GM12878 (cell line): Measurements from ENCODE around the gene PGGT1B. TPM values are rescaled to one million over a fixed set of nuclear protein-coding genes. Genes with fewer than 3 reads are reported as not detected.

Experiments used
- polyA plus RNA-seq, 11 experiments: library from polyadenylated mRNA; depleted of rRNA in 4 of 11; unstranded in 6 of 11; stranded (reverse) in 5 of 11; fragments of >200 nt; fragmentation: Nextera tagmentation in 4 of 11; fragmentation: Illumina TruSeq in 1 of 11; extraction: Ambion mirVana in 4 of 11; extraction: Trizol in 1 of 11; gene quantifications; 1 replicate in 1 of 11; 2 replicates in 10 of 11; pipeline versions ENCODE4 v1.2.1 to v1.2.3, GENCODE V29; 2011 to 2016; ENCODE audit warnings: inconsistent platforms in 2 of 11, missing spikeins in 2 of 11, low read depth in 1 of 11
- small RNA-seq: library from RNA; depleted of rRNA; stranded (forward); fragments of <200 nt; gene quantifications from one replicate; pipeline ENCODE3, GENCODE V24; 2014
- total RNA-seq, 4 experiments: library from RNA; depleted of rRNA in 3 of 4; stranded (reverse); fragments of >200 nt in 3 of 4; fragmentation: Illumina TruSeq in 1 of 4; extraction: Trizol in 1 of 4; gene quantifications; 2 replicates each; pipeline versions ENCODE4 v1.2.1 to v1.2.3, GENCODE V29; 2013 to 2021

The PGGT1B gene
- total and polyA plus RNA-seq, 10 of the 15 experiments (the other 5 are each of a cell fraction or from before 2014, with no cell fraction given) = 5.0 to 38.4 (median 13.9) TPM

Small RNA genes within 50 kb of the gene (small RNA-seq; reads per million reads assigned to genes)
- not detected for gene HMGN1P15

Other genes starting within 250 kb of the PGGT1B start
- gene TRIM36, start 93.0 kb downstream of the PGGT1B start, total RNA-seq (2014; rRNA removed) = not detected in 2 replicates
- gene TRIM36, start 93.0 kb downstream of the PGGT1B start, total RNA-seq (2014; rRNA removed; fragmentation: Illumina TruSeq; extraction: Trizol) = 0.09 TPM in 1 of 2 replicates, not detected in the other
- not detected in 2 replicates for gene TRIM36, start 93.0 kb downstream of the PGGT1B start, total RNA-seq (2021)
- gene TRIM36, start 93.0 kb downstream of the PGGT1B start, polyA plus RNA-seq (2011; rRNA removed) = 0.01 and 0.17 TPM in 2 replicates
- gene TRIM36, start 93.0 kb downstream of the PGGT1B start, polyA plus RNA-seq (2014; fragmentation: Illumina TruSeq; extraction: Trizol) = 0.06 TPM in 1 of 2 replicates, not detected in the other
- not detected for gene TRIM36, start 93.0 kb downstream of the PGGT1B start, polyA plus RNA-seq (2014; fragmentation: Nextera tagmentation; extraction: Ambion mirVana)
- gene TRIM36, start 93.0 kb downstream of the PGGT1B start, polyA plus RNA-seq (2014; rRNA removed) = 0.11 TPM in 1 of 2 replicates, not detected in the other
- under 1 TPM in 1 of 2 experiments, not detected in 1; 0.09 TPM for gene TRIM36, start 93.0 kb downstream of the PGGT1B start, polyA plus RNA-seq (2016; fragmentation: Nextera tagmentation; extraction: Ambion mirVana)
- gene CCDC112, start 33.8 kb upstream of the PGGT1B start, total RNA-seq (2014; rRNA removed) = 0.40 and 0.87 TPM in 2 replicates
- gene CCDC112, start 33.8 kb upstream of the PGGT1B start, total RNA-seq (2014; rRNA removed; fragmentation: Illumina TruSeq; extraction: Trizol) = 1.4 and 2.0 TPM in 2 replicates
- 0.49 and 0.58 TPM in 2 replicates for gene CCDC112, start 33.8 kb upstream of the PGGT1B start, total RNA-seq (2021)
- 0.12 and 0.17 TPM in 2 replicates for gene CCDC112, start 33.8 kb upstream of the PGGT1B start, polyA plus RNA-seq (2011; rRNA removed)
- gene CCDC112, start 33.8 kb upstream of the PGGT1B start, polyA plus RNA-seq (2014; fragmentation: Illumina TruSeq; extraction: Trizol) = 1.6 and 2.5 TPM in 2 replicates
- gene CCDC112, start 33.8 kb upstream of the PGGT1B start, polyA plus RNA-seq (2014; fragmentation: Nextera tagmentation; extraction: Ambion mirVana) = under 1 TPM; 0.43 to 0.71 TPM
- gene CCDC112, start 33.8 kb upstream of the PGGT1B start, polyA plus RNA-seq (2014; rRNA removed) = 0.29 and 0.41 TPM in 2 replicates
- 1 to 10 TPM in 1 of 2 experiments, under 1 TPM in 1; 0.67 to 1.1 TPM for gene CCDC112, start 33.8 kb upstream of the PGGT1B start, polyA plus RNA-seq (2016; fragmentation: Nextera tagmentation; extraction: Ambion mirVana)